Sigmoid colon (tissue), 7 donors: ENCODE results near the gene PLCD3. TPM values are rescaled to one million over a fixed set of nuclear protein-coding genes. Genes with fewer than 3 reads are reported as not detected.

Experiments used
- DNase-seq: peaks from one replicate; pipeline ENCODE4 v3.0.0-alpha.2; 2019
- H3K27ac ChIP-seq, 4 donors: fragments of 200-600 bp; sonication (generic); one replicate each; pipeline ENCODE4 v1.5.1; 2016 to 2019; ENCODE audit warnings: mild to moderate bottlenecking in 1 of 4
- H3K27me3 ChIP-seq, 3 donors: fragments of 200-600 bp; sonication (generic); one replicate each; pipeline ENCODE4 v1.5.1; 2019; ENCODE audit warnings: mild to moderate bottlenecking in 1 of 3
- H3K36me3 ChIP-seq, 4 donors: fragments of 200-600 bp; sonication (generic); one replicate each; pipeline ENCODE4 v1.5.1; 2016 to 2019
- H3K4me1 ChIP-seq, 4 donors: fragments of 200-600 bp; sonication (generic); one replicate each; pipeline ENCODE4 v1.5.1; 2017 to 2019
- H3K4me3 ChIP-seq, 4 donors: fragments of 200-600 bp; sonication (generic); one replicate each; pipeline ENCODE4 v1.5.1; 2017 to 2019; ENCODE audit warnings: mild to moderate bottlenecking in 2 of 4, moderate library complexity in 1 of 4
- H3K9me3 ChIP-seq, 4 donors: fragments of 200-600 bp in 3 of 4; sonication (generic) in 3 of 4; one replicate each; pipeline versions ENCODE4 v1.5.1 to v1.6.1; 2013 to 2019
- EP300 ChIP-seq, 4 donors: sonication (generic); formaldehyde crosslinking; IDR thresholded peaks; one replicate each; pipeline ENCODE4 v1.6.1; 2017; ENCODE audit warnings: antibody characterized with exemption in 4 of 4
- POLR2A ChIP-seq, 2 donors: fragments of 450-650 bp; IDR thresholded peaks; one replicate each; pipeline ENCODE4 v1.6.1; 2016; ENCODE audit warnings: antibody characterized with exemption in 2 of 2, mild to moderate bottlenecking in 2 of 2, moderate library complexity in 2 of 2
- POLR2AphosphoS5 ChIP-seq, 4 donors: sonication (generic); formaldehyde crosslinking; IDR thresholded peaks; one replicate each; pipeline ENCODE4 v1.6.1; 2017; ENCODE audit warnings: antibody characterized with exemption in 4 of 4
- WGBS, 2 donors: extraction: QIAGEN DNeasy Blood & Tissue Kit; methylation state at CpG; one replicate each; pipeline ENCODE4 v1.1.7; 2013; 5-methylcytosine and 5-hydroxymethylcytosine counted together
- intact Hi-C: fragments of 100-400 bp; cut with DNase I; formaldehyde crosslinking; loops from one replicate; pipeline ENCODE4 v1.15.1; 2023
- polyA plus RNA-seq, 3 donors: library from polyadenylated mRNA; stranded (reverse); fragments of 200-250 nt; gene quantifications; one replicate each; pipeline ENCODE4 v1.2.3, GENCODE V29; 2013
- total RNA-seq, 4 donors: library from RNA; depleted of rRNA; stranded (reverse); fragments of >200 nt; gene quantifications; one replicate each; pipeline ENCODE4 v1.1.0, GENCODE V29; 2016
- TF ChIP-seq, protein P1 (sequence below), 4 experiments: fragments of 450-650 bp in 3 of 4; fragments of 200-600 bp in 1 of 4; IDR thresholded peaks; one replicate each; pipeline ENCODE4 v1.5.1; 2016 to 2019; ENCODE audit warnings: antibody characterized with exemption in 4 of 4, mild to moderate bottlenecking in 3 of 4, moderate library complexity in 2 of 4
- donor health status: healthy with polysubstance abuse.
- donor health status: Bipolar disorder and iron deficiency.
- donor health status: healthy.

Gene PLCD3
- total and polyA plus RNA-seq, 7 donors: 27.4 to 274 (median 45.7) TPM

DNA sequence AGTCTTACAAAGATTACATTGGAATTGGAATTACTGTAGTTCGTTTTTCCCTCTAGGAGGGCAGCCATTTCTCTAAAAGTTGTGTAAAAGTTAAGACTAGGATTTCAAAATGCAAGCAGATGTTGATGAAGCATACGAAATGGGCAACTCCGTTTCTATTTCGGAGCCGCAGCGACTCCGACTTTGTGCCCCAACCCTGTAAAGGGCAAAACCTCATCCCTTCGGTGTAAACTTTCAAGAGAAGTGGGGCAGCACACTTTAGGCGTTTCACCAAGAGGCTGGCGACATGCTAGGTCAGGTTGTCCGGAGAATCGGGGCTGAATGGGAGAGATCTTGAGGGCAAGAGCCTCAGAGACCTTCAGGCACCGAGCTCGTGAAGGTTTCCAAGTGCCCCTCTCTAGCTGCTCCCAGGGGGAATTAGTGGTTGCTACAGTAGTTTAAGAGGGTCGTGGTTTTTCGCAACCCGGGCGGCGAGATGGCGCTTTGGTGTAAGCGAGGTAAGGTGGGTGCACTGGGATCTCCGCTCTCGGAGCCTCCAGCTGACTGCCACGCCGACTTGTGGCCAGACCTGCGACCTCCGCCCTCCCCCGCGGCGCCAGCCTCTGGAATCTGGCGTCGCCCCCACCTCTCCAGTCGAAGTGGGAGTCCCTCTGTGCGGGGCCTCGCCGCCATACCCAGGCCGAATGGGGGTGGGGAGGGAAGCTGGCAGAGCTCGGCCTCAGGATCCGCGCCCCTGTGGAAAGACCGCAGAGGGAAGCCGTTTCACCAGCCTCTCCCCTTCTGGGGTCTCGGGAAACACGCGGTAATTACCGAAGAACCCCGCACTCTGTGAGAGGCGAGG lies 28.4 kb upstream of the PLCD3 start:
- Histone ChIP-seq H3K27ac (peak overlapping the region; percentile 98 to 99 (median 99)), H3K36me3 (no peaks in the 10 kb centered on the region), H3K4me1 (peaks cover 0 to 55% (median 50%) of the 10 kb centered on the region in 4 donors), H3K9me3 (no peaks in the 10 kb centered on the region), H3K4me3 (peak overlapping the region; percentile 83 to 91 (median 88)), H3K27me3 (no peaks in the 10 kb centered on the region)
- intact Hi-C loops: loop anchor here (1.0 to 5.0 kb wide), 2 partner anchors 12 to 37 kb away; partner anchors contain the start of gene HEXIM1
- TF ChIP-seq POLR2A (IDR thresholded peaks at IDR 0.05) (no peak), POLR2AphosphoS5 (IDR thresholded peaks at IDR 0.05) (no peak), EP300 (IDR thresholded peaks at IDR 0.05) (peak in 1 of 4 donors; percentile 13)
- peak; percentile 85 for DNase-seq
- WGBS, 2 donors: 0 to 1% methylated on average over 48 of the region's 48 CpGs

DNA sequence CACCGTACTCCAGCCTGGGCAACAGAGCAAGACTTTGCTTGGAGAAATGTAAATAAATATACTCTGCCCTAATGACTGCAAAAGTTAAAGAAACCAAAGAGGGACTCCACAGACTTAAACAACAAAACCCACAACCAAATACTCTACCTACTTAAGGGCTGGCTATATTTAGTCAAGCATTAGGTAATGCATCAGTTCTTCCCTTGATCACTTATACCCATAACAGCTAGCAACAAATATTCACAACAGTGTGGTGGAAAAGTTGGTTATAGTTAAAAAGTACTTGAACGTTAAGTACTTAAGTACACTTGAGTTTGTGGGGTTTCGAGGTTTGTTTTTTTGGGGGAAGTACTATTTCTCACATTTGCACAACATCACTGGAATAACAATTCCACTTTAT lies 23.9 kb upstream of the PLCD3 start:
- Histone ChIP-seq H3K27me3 (no peaks in the 10 kb centered on the region), H3K27ac (peak overlapping the region; percentile 30 to 99 (median 43)), H3K9me3 (no peaks in the 10 kb centered on the region), H3K4me1 (peaks cover 0 to 80% (median 69%) of the 10 kb centered on the region in 4 donors), H3K36me3 (no peaks in the 10 kb centered on the region), H3K4me3 (no peak overlapping the region)
- DNase-seq: no peak
- intact Hi-C loops: no loop called here
- TF ChIP-seq POLR2A (IDR thresholded peaks at IDR 0.05) (no peak), EP300 (IDR thresholded peaks at IDR 0.05) (no peak), POLR2AphosphoS5 (IDR thresholded peaks at IDR 0.05) (no peak)
- TF ChIP-seq, protein P1, sequence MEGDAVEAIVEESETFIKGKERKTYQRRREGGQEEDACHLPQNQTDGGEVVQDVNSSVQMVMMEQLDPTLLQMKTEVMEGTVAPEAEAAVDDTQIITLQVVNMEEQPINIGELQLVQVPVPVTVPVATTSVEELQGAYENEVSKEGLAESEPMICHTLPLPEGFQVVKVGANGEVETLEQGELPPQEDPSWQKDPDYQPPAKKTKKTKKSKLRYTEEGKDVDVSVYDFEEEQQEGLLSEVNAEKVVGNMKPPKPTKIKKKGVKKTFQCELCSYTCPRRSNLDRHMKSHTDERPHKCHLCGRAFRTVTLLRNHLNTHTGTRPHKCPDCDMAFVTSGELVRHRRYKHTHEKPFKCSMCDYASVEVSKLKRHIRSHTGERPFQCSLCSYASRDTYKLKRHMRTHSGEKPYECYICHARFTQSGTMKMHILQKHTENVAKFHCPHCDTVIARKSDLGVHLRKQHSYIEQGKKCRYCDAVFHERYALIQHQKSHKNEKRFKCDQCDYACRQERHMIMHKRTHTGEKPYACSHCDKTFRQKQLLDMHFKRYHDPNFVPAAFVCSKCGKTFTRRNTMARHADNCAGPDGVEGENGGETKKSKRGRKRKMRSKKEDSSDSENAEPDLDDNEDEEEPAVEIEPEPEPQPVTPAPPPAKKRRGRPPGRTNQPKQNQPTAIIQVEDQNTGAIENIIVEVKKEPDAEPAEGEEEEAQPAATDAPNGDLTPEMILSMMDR (IDR thresholded peaks at IDR 0.05): no peak
- WGBS, 2 donors: 78 to 93% methylated on average over 3 of the region's 3 CpGs

DNA sequence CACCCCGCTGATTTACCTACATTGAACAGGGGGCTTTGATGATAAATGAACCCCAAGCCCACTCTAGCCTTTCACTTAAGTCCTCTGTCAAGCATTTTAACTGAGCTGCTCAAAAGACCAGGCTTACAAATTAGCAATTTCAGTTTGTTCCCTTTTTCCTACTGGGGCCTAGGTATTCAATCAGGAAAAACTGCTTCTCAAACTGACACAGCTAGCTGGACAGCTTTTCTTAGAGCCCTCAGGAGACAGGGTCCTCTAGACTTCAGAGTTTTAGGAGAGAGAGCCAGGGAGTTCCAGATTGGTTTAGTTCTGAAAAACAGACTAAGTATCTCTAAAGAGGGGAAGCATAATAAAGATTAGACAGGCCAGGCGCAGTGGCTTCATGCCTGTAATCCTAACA lies 23.2 kb upstream of the PLCD3 start:
- H3K27ac ChIP-seq: peak overlapping the region; percentile 30 to 99 (median 43)
- no peaks in the 10 kb centered on the region for H3K27me3 ChIP-seq
- H3K9me3 ChIP-seq: no peaks in the 10 kb centered on the region
- intact Hi-C loops: no loop called here
- H3K4me1 ChIP-seq: peaks cover 0 to 86% (median 75%) of the 10 kb centered on the region in 4 donors
- H3K4me3 ChIP-seq: no peak overlapping the region
- TF ChIP-seq EP300 (IDR thresholded peaks at IDR 0.05): no peak
- TF ChIP-seq, protein P1 (IDR thresholded peaks at IDR 0.05): no peak
- TF ChIP-seq POLR2AphosphoS5 (IDR thresholded peaks at IDR 0.05): no peak
- TF ChIP-seq POLR2A (IDR thresholded peaks at IDR 0.05): no peak
- no peaks in the 10 kb centered on the region for H3K36me3 ChIP-seq
- DNase-seq: no peak
- WGBS, 2 donors: 97 to 99% methylated on average over 2 of the region's 2 CpGs

DNA sequence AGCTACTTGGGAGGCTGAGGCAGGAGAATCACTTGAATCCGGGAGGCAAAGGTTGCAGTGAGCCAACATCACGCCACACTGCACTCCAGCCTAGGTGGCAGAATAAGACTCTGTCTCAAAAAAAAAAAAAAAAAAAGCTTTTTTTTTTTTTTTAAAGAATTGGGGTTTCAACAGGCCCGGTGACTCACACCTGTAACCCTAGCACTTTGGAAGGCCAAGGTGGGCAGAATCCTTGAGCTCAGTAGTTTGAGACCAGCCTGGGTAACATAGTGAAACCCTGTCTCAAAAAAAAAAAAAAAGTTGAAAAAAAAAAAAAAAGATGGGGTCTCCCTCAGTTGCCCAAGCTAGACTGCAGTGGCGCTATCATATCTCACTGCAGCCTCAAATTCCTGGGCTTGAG lies 22.7 kb upstream of the PLCD3 start:
- WGBS, 2 donors: 91 to 94% methylated on average over 4 of the region's 4 CpGs
- H3K4me3 ChIP-seq: no peak overlapping the region
- TF ChIP-seq, protein P1 (IDR thresholded peaks at IDR 0.05): no peak
- TF ChIP-seq EP300 (IDR thresholded peaks at IDR 0.05) (no peak), POLR2A (IDR thresholded peaks at IDR 0.05) (no peak), POLR2AphosphoS5 (IDR thresholded peaks at IDR 0.05) (no peak)
- no peaks in the 10 kb centered on the region for H3K9me3 ChIP-seq
- H3K27me3 ChIP-seq: no peaks in the 10 kb centered on the region
- H3K4me1 ChIP-seq: peaks cover 0 to 83% (median 73%) of the 10 kb centered on the region in 4 donors
- DNase-seq: no peak
- H3K36me3 ChIP-seq: no peaks in the 10 kb centered on the region
- intact Hi-C loops: no loop called here
- peak overlapping the region; percentile 30 to 99 (median 43) for H3K27ac ChIP-seq
